ENCODE results near the gene CNTN6. TPM values are rescaled to one million over a fixed set of nuclear protein-coding genes. Genes with fewer than 3 reads are reported as not detected.

CNTN6 gene
- total and polyA plus RNA-seq, 2 experiments from 2014 or later, result not detected

DNA sequence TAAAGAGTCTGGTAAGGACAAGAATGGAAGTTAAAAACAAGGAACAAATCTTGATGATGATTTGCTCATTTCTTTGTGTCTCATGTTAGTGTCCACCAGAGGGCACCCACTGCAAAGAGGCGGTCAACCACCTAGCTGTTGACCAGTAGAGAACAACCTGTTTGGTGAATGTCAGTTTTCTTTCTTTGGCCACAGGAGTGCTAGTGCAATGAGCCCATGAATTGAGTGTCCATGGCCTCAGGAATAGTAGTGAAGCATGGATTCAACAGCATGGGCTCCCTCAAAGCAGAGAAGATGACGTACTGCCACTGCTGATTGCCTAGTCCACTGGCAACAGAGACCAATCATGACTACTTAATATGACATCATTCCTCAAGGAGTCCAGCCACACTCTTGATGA lies 10.7 kb upstream of the CNTN6 start:
- Histone ChIP-seq H3K79me2 (replicated peaks; ENCODE audit: insufficient read depth) (no peaks in the 10 kb centered on the region), H3K36me3 (ENCODE audit: insufficient read depth) (no peaks in the 10 kb centered on the region), H4K20me1 (replicated peaks; ENCODE audit: insufficient read depth) (no peaks in the 10 kb centered on the region), H3K4me2 (no peak overlapping the region), H3K9me2 (ENCODE audit: insufficient read depth) (no peaks in the 10 kb centered on the region), H3K27ac (ENCODE audit: low read depth) (no peak overlapping the region), H3K27me3 (ENCODE audit: insufficient read depth) (no peaks in the 10 kb centered on the region), H3K4me3 (no peak overlapping the region), H3F3A (replicated peaks; ENCODE audit: low read depth) (no peaks in the 10 kb centered on the region), H3K4me1 (ENCODE audit: insufficient read depth) (no peaks in the 10 kb centered on the region), H2AFZ (0 out of 2 replicates have a peak overlapping the region, but pooled peaks have one; percentile 69)
- Mint-ChIP-seq H3K9me3 (peaks cover 92% of the 10 kb centered on the region), H3K4me3 (no peak overlapping the region), H3K27ac (no peak overlapping the region), H3K4me1 (no peaks in the 10 kb centered on the region), H3K36me3 (ENCODE audit: low read depth) (peaks cover 18% of the 10 kb centered on the region), H3K27me3 (ENCODE audit: insufficient read depth, low read depth, poor library complexity) (no peaks in the 10 kb centered on the region)
- DNase-seq (ENCODE audit: low spot score) (peak; percentile 85), ATAC-seq (no peak)
- TF ChIP-seq, protein P1, sequence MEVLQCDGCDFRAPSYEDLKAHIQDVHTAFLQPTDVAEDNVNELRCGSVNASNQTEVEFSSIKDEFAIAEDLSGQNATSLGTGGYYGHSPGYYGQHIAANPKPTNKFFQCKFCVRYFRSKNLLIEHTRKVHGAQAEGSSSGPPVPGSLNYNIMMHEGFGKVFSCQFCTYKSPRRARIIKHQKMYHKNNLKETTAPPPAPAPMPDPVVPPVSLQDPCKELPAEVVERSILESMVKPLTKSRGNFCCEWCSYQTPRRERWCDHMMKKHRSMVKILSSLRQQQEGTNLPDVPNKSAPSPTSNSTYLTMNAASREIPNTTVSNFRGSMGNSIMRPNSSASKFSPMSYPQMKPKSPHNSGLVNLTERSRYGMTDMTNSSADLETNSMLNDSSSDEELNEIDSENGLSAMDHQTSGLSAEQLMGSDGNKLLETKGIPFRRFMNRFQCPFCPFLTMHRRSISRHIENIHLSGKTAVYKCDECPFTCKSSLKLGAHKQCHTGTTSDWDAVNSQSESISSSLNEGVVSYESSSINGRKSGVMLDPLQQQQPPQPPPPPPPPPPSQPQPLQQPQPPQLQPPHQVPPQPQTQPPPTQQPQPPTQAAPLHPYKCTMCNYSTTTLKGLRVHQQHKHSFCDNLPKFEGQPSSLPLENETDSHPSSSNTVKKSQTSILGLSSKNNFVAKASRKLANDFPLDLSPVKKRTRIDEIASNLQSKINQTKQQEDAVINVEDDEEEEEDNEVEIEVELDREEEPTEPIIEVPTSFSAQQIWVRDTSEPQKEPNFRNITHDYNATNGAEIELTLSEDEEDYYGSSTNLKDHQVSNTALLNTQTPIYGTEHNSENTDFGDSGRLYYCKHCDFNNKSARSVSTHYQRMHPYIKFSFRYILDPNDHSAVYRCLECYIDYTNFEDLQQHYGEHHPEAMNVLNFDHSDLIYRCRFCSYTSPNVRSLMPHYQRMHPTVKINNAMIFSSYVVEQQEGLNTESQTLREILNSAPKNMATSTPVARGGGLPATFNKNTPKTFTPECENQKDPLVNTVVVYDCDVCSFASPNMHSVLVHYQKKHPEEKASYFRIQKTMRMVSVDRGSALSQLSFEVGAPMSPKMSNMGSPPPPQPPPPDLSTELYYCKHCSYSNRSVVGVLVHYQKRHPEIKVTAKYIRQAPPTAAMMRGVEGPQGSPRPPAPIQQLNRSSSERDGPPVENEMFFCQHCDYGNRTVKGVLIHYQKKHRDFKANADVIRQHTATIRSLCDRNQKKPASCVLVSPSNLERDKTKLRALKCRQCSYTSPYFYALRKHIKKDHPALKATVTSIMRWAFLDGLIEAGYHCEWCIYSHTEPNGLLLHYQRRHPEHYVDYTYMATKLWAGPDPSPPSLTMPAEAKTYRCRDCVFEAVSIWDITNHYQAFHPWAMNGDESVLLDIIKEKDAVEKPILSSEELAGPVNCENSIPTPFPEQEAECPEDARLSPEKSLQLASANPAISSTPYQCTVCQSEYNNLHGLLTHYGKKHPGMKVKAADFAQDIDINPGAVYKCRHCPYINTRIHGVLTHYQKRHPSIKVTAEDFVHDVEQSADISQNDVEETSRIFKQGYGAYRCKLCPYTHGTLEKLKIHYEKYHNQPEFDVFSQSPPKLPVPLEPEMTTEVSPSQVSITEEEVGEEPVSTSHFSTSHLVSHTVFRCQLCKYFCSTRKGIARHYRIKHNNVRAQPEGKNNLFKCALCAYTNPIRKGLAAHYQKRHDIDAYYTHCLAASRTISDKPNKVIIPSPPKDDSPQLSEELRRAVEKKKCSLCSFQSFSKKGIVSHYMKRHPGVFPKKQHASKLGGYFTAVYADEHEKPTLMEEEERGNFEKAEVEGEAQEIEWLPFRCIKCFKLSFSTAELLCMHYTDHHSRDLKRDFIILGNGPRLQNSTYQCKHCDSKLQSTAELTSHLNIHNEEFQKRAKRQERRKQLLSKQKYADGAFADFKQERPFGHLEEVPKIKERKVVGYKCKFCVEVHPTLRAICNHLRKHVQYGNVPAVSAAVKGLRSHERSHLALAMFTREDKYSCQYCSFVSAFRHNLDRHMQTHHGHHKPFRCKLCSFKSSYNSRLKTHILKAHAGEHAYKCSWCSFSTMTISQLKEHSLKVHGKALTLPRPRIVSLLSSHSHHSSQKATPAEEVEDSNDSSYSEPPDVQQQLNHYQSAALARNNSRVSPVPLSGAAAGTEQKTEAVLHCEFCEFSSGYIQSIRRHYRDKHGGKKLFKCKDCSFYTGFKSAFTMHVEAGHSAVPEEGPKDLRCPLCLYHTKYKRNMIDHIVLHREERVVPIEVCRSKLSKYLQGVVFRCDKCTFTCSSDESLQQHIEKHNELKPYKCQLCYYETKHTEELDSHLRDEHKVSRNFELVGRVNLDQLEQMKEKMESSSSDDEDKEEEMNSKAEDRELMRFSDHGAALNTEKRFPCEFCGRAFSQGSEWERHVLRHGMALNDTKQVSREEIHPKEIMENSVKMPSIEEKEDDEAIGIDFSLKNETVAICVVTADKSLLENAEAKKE (CRISPR knock-in tag; IDR thresholded peaks at IDR 0.05), result no peak
- no peak for TF ChIP-seq CREB1 (CRISPR knock-in tag; IDR thresholded peaks at IDR 0.05; ENCODE audit: low read depth)
- TF ChIP-seq, protein P2, sequence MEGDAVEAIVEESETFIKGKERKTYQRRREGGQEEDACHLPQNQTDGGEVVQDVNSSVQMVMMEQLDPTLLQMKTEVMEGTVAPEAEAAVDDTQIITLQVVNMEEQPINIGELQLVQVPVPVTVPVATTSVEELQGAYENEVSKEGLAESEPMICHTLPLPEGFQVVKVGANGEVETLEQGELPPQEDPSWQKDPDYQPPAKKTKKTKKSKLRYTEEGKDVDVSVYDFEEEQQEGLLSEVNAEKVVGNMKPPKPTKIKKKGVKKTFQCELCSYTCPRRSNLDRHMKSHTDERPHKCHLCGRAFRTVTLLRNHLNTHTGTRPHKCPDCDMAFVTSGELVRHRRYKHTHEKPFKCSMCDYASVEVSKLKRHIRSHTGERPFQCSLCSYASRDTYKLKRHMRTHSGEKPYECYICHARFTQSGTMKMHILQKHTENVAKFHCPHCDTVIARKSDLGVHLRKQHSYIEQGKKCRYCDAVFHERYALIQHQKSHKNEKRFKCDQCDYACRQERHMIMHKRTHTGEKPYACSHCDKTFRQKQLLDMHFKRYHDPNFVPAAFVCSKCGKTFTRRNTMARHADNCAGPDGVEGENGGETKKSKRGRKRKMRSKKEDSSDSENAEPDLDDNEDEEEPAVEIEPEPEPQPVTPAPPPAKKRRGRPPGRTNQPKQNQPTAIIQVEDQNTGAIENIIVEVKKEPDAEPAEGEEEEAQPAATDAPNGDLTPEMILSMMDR (conservative IDR thresholded peaks at IDR 0.05; ENCODE audit: low read depth in 2 of 2), result peak; percentile 85 to 94
- TF ChIP-seq POLR2AphosphoS5 (IDR thresholded peaks at IDR 0.05; ENCODE audit: low read depth), result no peak
- no peak for TF ChIP-seq EZH2phosphoT487 (IDR thresholded peaks at IDR 0.05; ENCODE audit: unreplicated experiment)
- no peak for TF ChIP-seq STAT1 (IDR thresholded peaks at IDR 0.05; ENCODE audit: unreplicated experiment)
- TF ChIP-seq, protein P3, sequence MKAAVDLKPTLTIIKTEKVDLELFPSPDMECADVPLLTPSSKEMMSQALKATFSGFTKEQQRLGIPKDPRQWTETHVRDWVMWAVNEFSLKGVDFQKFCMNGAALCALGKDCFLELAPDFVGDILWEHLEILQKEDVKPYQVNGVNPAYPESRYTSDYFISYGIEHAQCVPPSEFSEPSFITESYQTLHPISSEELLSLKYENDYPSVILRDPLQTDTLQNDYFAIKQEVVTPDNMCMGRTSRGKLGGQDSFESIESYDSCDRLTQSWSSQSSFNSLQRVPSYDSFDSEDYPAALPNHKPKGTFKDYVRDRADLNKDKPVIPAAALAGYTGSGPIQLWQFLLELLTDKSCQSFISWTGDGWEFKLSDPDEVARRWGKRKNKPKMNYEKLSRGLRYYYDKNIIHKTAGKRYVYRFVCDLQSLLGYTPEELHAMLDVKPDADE (IDR thresholded peaks at IDR 0.05), result no peak
- no peak for TF ChIP-seq ZNF331 (CRISPR knock-in tag; IDR thresholded peaks at IDR 0.05; ENCODE audit: low read depth)
- TF ChIP-seq NANOG (IDR thresholded peaks at IDR 0.05; ENCODE audit: borderline replicate concordance), result no peak

Measured in GM23338 (cell line).